GM21447 (cell line): Measurements from ENCODE around the gene RHOT1.
"Not testable (repeated sequence)": the region's sequence is repeated elsewhere in the genome, so short reads cannot be mapped to it uniquely, and the experiment has no call there.

Experiments
- ATAC-seq: cut with Tn5 transposase; IDR thresholded peaks from one replicate; pipeline ENCODE4 v1.9.1; 2021; ENCODE audit not compliant: unreplicated experiment

The RHOT1 gene

GRCh38 chr17:32123782-32124181 is 18.5 kb upstream of the RHOT1 start:
- no peak for ATAC-seq

GRCh38 chr17:32124985-32125847 is 17.1 kb upstream of the RHOT1 start:
- no peak for ATAC-seq

GRCh38 chr17:32125848-32126153 is 16.5 kb upstream of the RHOT1 start:
- ATAC-seq, result no peak

DNA sequence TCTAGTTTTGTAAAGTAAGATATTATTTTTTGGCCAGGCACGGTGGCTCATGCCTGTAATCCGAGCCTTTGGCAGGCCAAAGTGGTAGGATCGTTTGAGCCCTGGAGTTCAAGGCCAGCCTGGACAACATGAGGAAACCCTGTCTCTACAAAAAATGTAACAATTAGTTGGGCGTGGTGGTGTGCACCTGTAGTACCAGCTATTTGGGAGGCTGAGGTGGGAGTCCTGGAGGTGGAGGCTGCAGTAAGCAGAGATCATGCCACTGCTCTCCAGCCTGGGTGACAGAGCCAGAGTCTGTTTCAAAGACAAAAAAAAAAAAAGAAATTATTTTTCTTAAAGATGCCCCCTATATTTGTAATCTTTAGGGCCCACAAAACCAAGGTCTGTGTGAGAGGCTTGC is 16.0 kb upstream of the RHOT1 start:
- ATAC-seq, result no peak

DNA sequence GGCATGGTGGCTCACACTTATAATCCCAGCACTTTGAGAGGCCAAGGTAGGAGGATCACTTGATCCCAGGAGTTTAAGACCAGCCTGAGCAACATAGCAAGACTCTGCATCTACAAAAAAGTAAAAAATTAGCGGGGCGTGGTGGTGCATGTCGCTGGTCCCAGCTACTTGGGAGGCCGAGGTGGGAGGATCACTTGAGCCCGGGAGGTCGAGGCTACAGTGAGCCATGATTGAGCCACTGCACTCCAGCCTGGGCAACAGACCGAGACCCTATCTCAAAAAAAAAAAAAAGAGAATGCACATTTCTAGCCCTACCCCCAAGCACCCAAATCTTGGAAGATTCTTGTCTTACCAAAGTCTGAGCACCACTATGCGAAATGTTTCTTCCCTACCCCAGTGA is 15.6 kb upstream of the RHOT1 start:
- ATAC-seq, result no peak

GRCh38 chr17:32127158-32127897 is 15.0 kb upstream of the RHOT1 start:
- peak; percentile 94 for ATAC-seq

DNA sequence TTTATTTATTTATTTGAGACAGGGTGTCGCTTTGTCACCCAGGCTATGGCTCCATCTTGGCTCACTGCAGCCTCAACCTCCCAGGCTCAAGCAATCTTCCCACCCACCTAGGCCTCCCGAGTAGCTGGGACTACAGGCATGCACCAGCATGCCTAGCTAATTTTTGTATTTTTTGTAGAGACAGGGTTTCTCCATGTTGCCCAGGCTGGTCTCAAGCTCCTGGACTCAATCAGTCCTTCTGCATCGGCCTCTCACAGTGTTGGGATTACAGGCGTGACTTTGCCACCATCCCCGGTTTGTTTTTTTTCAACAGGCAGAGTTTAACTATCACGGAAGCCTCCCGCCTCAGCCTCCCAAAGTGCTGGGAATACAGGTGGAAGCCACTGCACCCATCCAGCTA is 13.8 kb upstream of the RHOT1 start:
- ATAC-seq, result not testable (repeated sequence)

DNA sequence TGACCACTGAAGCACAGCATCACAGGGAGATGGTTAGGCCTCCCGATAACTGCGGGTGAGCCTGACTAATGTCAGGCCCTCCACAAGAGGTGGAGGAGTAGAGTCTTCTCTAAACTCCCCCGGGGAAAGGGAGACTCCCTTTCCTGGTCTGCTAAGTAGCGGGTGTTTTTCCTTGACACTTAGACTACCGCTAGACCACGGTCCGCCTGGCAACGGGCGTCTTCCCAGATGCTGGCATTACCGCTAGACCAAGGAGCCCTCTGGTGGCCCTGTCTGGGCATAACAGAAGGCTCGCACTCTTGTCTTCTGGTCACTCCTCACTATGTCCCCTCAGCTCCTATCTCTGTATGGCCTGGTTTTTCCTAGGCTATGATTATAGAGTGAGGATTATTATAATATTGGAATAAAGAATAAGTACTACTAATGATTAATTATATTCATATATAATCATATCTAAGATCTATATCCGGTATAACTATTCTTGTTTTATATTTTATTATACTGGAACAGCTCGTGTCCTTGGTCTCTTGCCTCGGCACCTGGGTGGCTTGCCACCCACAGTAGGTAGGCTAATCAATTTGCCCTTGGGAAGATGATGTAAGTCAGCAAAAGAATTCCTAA is 6.7 kb upstream of the RHOT1 start:
- not testable (repeated sequence) for ATAC-seq

- no peak for ATAC-seq
Observed at GRCh38 chr17:32136856-32137255, 5.4 kb upstream of the RHOT1 start.

DNA sequence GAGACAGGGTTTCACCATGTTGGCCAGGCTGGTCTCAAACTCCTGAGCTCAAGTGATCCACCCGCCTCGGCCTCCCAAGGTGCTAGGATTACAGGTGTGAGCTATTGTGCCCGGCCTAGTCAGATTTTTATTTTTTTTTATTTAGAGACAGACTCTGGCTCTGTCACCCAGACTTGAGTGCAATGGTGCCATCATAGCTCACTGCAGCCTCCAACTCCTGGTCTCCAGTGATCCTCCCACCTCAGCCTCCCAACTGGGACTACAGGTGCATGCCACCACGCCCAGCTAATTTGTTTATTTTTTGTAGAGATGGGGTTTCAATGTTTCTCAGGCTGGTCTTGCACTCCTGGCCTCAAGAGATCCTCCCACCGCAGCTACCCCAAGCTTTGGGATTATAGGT is 2.8 kb upstream of the RHOT1 start:
- not testable (repeated sequence) for ATAC-seq

- no peak for ATAC-seq
Observed at GRCh38 chr17:32141258-32141657, 1.0 kb upstream of the RHOT1 start.

GRCh38 chr17:32141679-32142037 is 644 bp upstream of the RHOT1 start:
- ATAC-seq, result no peak

GRCh38 chr17:32142857-32143526 is 690 bp downstream of the RHOT1 start:
- peak; percentile 10 for ATAC-seq

- no peak for ATAC-seq
Observed at GRCh38 chr17:32143527-32143870, 1.2 kb downstream of the RHOT1 start.

DNA sequence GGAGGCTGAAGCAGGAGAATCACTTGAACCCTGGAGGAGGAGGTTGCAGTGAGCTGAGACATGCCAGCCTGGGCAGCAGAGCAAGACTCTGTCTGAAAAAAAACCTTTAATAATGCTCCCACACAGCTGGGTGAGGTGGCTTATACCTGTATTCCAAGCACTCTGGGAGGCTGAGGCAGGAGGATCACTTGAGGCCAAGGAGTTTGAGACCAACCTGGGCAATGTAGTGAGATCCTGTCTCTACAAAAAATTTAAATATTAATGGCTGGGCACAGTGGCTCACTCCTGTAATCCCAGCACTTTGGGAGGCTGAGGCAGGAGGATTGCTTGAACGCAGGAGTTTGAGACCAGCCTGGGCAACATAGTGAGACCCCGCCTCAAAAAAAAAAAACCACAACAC is 2.1 kb downstream of the RHOT1 start:
- not testable (repeated sequence) for ATAC-seq

DNA sequence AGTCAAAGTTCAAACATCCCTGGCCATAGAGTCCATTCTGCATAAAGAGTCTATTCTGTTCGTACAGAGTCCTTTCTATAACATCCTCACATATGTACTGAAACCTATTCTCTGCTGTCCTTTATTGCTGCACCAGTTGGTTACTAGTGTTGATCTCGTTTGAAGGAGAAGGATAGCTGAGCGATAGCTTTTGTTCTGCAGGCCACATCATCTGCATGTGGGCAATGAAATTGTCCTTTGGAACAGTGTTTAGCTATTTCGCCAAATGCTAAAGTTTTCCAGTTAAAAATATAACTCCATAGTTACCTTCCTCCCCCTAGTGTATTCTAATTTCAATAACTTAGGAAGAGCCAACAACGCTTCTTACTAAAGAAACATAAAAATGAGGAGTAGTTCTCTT is 6.0 kb downstream of the RHOT1 start:
- ATAC-seq, result no peak

DNA sequence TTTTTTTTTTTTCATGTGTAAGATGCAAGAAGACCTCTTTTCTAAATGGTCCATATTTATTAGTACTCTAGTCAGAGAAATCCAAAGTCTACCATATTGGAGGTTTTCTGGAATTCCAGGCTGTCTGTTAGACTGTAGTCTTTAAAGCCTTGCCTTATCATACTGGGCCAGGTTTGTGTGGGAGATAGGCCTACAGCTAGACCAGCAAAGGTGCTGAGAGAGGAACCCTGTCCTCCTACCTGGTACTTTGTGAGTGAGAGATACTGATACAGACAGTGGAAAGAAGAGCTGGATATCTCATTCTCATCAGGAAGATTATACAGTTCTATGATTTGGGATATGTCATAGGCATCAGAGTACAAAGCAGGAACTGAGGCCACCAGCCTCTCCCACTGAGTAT is 8.1 kb downstream of the RHOT1 start:
- no peak for ATAC-seq

- no peak for ATAC-seq
Observed at GRCh38 chr17:32152130-32152529, 9.8 kb downstream of the RHOT1 start.

DNA sequence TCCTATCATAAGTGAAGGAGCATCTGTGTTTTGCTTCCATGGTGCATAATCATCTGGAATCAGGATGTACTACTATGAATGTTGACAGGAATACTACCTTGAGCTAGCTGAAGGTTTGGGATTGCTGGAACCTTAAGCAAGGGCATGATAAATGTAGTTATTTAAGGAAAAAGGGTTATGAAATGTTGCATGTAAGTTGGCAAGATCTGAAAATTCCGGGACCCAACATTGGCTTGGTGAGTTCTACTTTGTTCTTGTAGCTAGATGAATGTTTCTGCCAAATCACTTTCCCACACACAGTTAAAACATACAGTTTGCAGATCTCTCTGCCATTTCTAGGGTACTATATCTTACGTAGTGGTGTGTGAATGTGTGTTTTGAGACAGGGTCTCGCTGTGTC is 13.6 kb downstream of the RHOT1 start:
- no peak for ATAC-seq

DNA sequence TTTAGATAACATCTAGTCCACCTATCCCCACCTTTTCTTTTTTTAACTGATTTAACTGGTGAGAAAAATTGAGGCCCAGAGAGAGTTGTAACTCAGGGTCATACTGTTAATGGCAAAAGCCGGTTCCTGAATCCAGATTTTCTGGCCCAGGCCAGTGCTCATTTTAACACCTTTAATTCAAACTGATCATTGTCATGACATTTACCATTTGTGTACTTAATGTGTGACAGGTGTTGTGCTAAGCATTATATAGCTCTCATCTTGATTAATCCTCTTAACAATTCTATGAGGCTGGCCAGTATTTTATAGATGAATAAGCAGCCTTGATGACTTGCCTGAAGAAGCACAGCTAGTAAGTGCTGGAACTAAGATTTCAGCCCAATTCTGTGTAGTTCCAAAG is 14.4 kb downstream of the RHOT1 start:
- ATAC-seq, result no peak

GRCh38 chr17:32157225-32157624 is 14.9 kb downstream of the RHOT1 start:
- ATAC-seq, result no peak
